HG02759 (cell line): ENCODE data around the gene GSTA1.
"Not testable (repeated sequence)": the region's sequence is repeated elsewhere in the genome, so short reads cannot be mapped to it uniquely, and the experiment has no call there.

ENCODE experiments used
- ATAC-seq: cut with Tn5 transposase; IDR thresholded peaks from one replicate; pipeline ENCODE4 v1.9.1; 2021; ENCODE audit warnings: mild to moderate bottlenecking, moderate library complexity; ENCODE audit not compliant: unreplicated experiment

GSTA1 gene

GRCh38 chr6:52809777-52810176 lies 6.2 kb upstream of the GSTA1 start:
- ATAC-seq = not testable (repeated sequence)

DNA sequence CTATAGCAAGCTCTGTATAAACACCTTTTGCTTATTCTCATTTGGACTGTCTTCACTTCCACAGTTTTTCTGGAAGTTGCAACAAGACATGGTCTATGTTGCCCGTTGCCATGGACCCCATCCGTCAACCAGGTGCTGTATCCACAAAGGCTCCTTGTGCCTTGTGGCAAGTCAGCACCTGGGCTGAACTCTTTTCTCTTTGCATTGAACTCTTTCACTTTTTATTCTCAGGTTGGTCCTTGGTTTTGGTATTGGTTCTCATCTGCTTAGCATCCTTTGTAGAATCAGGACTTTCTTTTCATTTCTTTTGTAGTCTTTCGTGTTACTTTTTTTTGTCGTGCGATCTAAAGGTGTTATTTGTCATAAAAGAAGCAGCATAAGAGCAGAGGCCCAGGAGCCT lies 5.0 kb upstream of the GSTA1 start:
- ATAC-seq = no peak

DNA sequence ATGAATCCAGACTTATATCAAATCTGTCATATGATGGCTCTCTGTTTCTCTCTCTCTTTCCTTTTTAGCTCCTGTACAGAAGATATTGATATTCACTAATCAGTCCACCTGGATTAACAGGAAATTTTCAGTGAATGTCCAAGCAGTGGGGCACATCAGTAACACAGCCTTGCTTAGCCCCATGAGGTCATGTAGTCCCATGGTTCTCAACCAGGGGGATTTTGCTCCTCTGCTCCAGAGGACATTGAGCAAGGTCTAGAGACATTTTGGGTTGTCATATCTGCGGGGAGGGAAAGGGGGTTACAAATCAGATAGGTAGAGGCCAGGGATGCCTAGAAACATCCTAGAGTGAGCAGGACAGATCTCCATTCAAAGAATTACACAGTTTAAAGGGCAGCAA lies 810 bp downstream of the GSTA1 start:
- ATAC-seq = no peak

GRCh38 chr6:52801188-52801841 lies 2.3 kb downstream of the GSTA1 start:
- ATAC-seq = no peak

DNA sequence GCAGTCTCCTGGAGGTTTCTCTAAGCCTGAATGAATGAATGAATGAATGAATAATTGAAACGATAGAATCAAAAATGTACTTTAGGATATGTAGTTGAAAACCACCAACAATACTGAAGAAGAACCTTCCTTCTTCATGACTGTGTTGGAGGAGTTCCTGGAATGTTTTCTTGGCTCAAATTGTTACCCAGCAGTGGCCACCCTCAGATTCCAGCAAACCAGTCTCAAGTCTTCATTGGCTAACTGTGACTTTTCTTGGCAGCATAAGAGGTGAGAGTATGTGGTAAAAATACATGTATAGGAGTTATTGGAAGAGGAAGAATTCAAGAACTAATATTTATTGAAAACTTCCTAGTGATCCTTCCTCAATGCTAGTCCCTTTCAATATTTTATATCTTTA lies 4.3 kb downstream of the GSTA1 start:
- not testable (repeated sequence) for ATAC-seq

GRCh38 chr6:52794366-52794765 lies 9.2 kb downstream of the GSTA1 start:
- not testable (repeated sequence) for ATAC-seq

- ATAC-seq = no peak
These were observed 12.8 kb downstream of the GSTA1 start for GRCh38 chr6:52790861-52791260.

- ATAC-seq = not testable (repeated sequence)
These were observed 14.0 kb downstream of the GSTA1 start for GRCh38 chr6:52789658-52790057.

DNA sequence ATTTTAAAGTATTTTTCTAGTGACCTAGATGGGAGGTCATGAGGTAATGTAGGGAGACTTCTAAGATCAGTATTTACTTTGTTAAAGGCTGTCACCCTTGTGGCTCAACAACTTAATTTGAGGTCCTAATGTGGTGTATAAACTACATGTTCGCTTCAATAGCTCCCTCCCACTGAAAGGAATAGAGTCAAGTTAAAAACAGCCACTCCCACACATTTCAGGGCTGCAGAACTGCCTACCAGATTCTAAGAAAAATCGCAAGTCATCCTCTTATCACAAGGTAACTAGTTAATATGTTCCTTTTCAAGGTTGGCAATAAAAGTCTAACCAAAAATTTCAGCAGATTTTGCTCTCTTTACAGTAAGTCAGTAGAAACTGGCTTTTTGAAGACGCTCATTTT lies 15.1 kb downstream of the GSTA1 start:
- no peak for ATAC-seq

- no peak for ATAC-seq
These were observed 15.7 kb downstream of the GSTA1 start for GRCh38 chr6:52787917-52788316.

- no peak for ATAC-seq
These were observed 17.2 kb downstream of the GSTA1 start for GRCh38 chr6:52786249-52786956.

GRCh38 chr6:52782696-52783274 lies 20.8 kb downstream of the GSTA1 start:
- ATAC-seq = not testable (repeated sequence)

DNA sequence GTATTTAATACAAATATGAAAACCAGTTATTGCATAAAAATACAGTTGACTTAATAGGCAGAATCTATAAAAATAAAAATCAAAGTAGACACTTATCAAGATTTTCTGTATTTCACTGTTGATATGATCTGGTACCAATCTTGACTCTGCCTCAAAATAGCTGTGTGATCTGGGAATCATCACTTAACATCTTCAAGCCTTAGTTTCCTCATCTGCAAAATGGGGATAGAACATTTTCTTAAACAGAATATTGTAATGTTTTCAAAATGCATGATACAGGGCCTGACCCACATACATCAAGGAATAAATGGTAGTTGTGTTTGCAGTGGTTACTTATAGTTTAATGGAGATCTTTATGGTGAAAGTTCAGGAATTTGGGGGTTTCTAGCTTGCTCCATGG lies 21.4 kb downstream of the GSTA1 start:
- ATAC-seq = not testable (repeated sequence)

- ATAC-seq = no peak
These were observed 24.4 kb downstream of the GSTA1 start for GRCh38 chr6:52779237-52779636.

GRCh38 chr6:52776711-52777351 lies 26.8 kb downstream of the GSTA1 start:
- not testable (repeated sequence) for ATAC-seq

DNA sequence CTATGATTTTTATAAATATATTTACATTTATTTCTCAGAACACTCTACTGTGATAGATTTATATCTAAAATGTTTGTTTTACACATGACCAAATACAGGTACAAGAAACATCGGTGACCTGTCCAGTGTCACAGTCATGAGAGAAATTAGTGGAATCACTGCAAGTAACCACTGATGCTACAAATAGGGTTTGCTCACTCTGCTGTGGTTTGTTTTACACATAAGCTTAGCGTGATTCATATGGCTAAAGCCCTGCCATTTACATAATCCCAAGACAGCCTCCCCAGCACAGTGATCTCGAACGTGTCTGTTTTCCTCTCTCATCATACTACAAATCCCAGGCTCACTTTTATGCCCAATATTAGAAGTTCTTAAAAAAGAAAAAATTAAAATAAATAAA lies 34.2 kb downstream of the GSTA1 start:
- not testable (repeated sequence) for ATAC-seq

DNA sequence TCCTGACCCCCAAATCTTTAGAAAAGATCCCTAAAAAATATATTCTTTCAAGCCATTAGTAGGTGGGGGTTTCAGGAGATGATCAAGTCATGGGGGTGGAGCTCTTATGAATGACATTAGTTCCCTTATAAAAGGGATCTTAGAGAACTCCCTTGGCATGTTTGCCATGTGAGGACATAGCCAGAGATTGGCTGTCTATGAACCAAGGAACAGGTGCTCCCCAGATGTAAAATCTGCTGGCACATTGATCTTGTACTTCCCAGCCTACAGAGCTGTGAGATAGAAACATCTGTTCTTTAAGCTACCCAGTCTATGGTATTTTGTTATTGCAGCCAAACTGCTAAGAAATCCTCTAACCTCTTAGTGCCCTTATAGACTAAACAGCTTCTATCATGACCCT lies 36.0 kb downstream of the GSTA1 start:
- not testable (repeated sequence) for ATAC-seq

DNA sequence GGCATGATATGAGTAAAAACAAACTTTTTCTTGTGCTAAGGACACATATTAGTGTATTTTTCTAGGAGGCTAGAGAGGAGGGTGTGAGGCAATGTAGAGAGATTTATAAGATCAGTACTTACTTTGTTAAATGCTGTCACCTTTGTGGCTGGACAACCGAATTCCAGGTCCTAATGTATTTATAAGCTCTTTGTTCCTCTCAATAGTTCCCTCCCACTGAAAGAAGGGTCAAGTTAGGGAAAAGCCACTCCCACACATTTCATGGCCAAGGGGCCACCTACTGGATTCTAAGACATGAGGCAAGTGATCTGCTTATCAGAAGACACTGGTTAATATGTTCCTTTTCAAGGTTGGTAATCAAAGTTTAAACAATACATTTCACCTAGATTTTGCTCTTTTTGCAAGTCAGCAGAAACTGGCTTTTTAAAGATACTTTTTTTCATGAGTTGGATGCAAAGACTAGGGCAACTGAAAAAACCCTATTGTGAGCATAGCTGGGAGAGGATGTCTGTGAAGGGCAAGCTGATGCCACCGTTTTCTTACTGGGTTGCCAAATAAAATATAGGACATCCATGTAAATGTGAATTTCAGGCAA lies 40.2 kb downstream of the GSTA1 start, which contains the start of gene GSTA2:
Gene GSTA2, minus strand, starts transcription at position 154 of the 595 bp plus-strand sequence. CDS start 5,528 bp downstream, outside the sequence.
- ATAC-seq = not testable (repeated sequence)

DNA sequence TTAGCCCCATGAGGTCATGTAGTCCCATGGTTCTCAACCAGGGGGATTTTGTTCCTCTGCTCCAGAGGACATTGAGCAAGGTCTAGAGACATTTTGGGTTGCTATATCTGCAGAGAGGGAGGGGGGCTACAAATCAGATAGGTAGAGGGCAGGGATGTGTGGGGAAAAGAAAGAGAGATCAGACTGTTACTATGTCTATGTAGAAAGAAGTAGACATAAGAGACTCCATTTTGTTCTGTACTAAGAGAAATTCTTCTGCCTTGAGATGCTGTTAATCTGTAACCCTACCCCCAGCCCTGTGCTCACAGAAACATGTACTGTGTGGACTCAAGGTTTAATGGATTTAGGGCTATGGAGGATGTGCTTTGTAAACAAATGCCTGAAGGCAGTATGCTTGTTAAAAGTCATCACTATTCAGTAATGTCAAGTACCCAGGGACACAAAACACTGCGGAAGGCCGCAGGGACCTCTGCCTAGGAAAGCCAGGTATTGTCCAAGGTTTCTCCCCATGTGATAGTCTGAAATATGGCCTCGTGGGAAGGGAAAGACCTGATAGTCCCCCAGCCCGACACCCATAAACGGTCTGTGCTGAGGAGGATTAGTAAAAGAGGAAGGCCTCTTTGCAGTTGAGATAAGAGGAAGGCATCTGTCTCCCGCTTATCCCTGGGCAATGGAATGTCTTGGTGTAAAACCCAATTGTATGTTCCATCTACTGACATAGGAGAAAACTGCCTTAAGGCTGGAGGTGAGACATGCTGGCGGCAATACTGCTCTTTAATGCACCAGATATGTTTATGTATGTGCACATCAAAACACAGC lies 41.7 kb downstream of the GSTA1 start:
- not testable (repeated sequence) for ATAC-seq

DNA sequence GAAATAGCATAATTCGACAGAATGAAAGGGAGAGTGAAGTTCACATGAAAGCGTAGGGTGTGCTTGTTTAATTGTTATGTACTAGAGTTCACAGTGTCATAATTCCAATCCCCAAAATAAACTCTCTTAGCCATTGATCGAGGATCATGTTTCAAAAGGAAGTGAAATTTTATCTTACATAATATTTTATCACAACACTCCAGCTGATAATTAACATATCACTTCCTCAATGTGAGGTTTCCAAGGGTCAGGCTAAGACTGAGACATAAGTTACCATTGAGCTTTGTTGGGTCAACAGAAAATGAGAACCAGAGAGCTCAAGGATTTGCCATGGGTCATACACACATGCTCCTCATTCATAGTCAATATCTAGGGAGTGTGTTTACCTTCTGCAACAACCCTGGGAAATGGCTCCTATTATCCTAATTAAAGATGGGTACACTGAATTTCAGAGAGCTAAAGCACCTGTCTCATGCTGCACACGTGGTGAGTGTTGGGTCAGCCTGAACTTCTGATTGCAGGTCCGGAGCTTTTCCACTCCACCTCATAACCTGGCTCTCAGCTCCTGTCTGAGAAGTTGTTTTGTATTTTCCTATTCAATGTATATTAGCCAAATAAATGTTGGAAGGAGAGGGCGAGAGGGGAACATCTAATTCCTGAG lies 43.4 kb downstream of the GSTA1 start:
- no peak for ATAC-seq
